Activated CD8-positive, alpha-beta T cell treated with anti-CD3 and anti-CD28 coated beads for 36 hours (primary cell): ENCODE data around the gene ADGRV1. TPM values are rescaled to one million over a fixed set of nuclear protein-coding genes. Genes with fewer than 3 reads are reported as not detected.

Source experiments
- ATAC-seq: fragments of 200-7000 bp; cut with Tn5 transposase; one replicate; pipeline ENCODE4 v1.10.0; 2021; ENCODE audit warnings: mild to moderate bottlenecking, moderate library complexity
- CTCF ChIA-PET: fragments of 350-600 bp; sonication (Branson Sonifier 250); formaldehyde crosslinking; loops from one replicate; lab custom pipeline; 2021; ENCODE audit warnings: antibody characterized with exemption; lab: Charles Lee
- POLR2A ChIA-PET: fragments of 350-600 bp; sonication (Branson Sonifier 250); formaldehyde crosslinking; loops from one replicate; lab custom pipeline; 2021; ENCODE audit warnings: antibody characterized with exemption; lab: Charles Lee
- DNase-seq: peaks from one replicate; pipeline ENCODE4 v3.0.0-alpha.2; 2020
- H3K27ac Mint-ChIP-seq: one replicate; pipeline ENCODE4 v1.8.0; 2021; ENCODE audit warnings: mild to moderate bottlenecking, mixed read lengths
- H3K27me3 Mint-ChIP-seq: one replicate; pipeline ENCODE4 v1.8.0; 2021; ENCODE audit warnings: mixed read lengths
- H3K36me3 Mint-ChIP-seq: one replicate; pipeline ENCODE4 v1.8.0; 2021; ENCODE audit warnings: low read depth, mixed read lengths
- H3K4me1 Mint-ChIP-seq: one replicate; pipeline ENCODE4 v1.8.0; 2021; ENCODE audit warnings: low read depth, mixed read lengths
- H3K4me3 Mint-ChIP-seq: one replicate; pipeline ENCODE4 v1.8.0; 2021; ENCODE audit warnings: mild to moderate bottlenecking, moderate library complexity, mixed read lengths
- H3K9me3 Mint-ChIP-seq: one replicate; pipeline ENCODE4 v1.8.0; 2021; ENCODE audit warnings: mixed read lengths
- CTCF ChIP-seq: fragments of 200-600 bp; IDR thresholded peaks from one replicate; pipeline ENCODE4 v1.8.0; 2022; ENCODE audit warnings: antibody characterized with exemption, mild to moderate bottlenecking
- intact Hi-C: fragments of 100-400 bp; cut with micrococcal nuclease; formaldehyde crosslinking; loops from one replicate; pipeline ENCODE4 v1.10.0; 2022
- total RNA-seq, 2 experiments: library from RNA; stranded (reverse); gene quantifications; one replicate each; pipeline ENCODE4 v1.2.3, GENCODE V29; 2021

ADGRV1 gene
- total RNA-seq, 2 experiments from 2014 or later, result 0.18 TPM; not detected in 1

DNA sequence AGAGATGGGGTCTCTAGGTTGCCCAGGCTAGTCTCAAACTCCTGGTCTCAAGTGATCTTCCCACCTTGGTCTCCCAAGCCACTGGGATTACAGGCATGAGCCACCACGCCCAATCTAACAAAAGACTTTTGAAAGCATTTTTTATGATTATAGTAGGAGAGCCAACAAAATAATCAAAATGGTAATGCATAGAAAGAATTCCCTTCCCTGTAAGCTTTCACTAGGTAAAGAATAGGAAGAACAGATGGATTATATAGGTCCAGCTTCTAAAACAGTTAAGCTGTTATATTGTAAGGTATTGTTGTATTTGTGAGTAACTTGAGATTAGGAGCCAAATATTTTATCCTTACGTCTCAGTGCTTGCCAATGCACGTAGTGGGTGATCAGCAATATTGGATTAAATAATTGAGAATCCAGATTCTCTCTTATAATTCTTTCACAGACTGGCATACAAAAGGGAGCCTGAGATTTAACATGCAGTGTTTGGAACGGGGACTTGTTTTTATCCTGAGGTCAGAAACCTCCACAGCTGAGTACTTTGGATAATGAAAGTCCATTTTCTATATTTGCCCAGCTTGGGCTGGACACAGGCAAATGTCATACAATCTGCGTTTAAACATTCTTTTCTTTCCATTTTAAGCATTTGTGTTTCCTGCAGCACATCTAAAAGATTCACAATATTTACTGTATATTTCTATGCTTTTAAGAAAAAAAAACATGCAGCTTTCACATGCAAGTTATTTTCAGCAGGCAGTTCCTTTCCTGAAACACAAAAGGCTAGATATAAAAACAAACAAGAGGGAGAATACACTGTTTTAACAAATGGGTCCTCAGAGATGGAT, 586.1 kb downstream of the ADGRV1 start:
- H3K27ac Mint-ChIP-seq, result no peak overlapping the region
- intact Hi-C loops, result no loop called here
- no peak overlapping the region for H3K4me3 Mint-ChIP-seq
- H3K27me3 Mint-ChIP-seq, result peaks cover 7% of the 10 kb centered on the region
- ATAC-seq (no peak), DNase-seq (no peak)
- CTCF ChIA-PET, result interaction anchor here (0.7 kb wide), 1 partner anchor 283 kb away, joined by 3 read pairs; no protein-coding TSS in a partner anchor
- peaks cover 6% of the 10 kb centered on the region for H3K4me1 Mint-ChIP-seq
- no peaks in the 10 kb centered on the region for H3K9me3 Mint-ChIP-seq
- POLR2A ChIA-PET, result no interaction called here
- H3K36me3 Mint-ChIP-seq, result no peaks in the 10 kb centered on the region
- TF ChIP-seq CTCF, result no peak

DNA sequence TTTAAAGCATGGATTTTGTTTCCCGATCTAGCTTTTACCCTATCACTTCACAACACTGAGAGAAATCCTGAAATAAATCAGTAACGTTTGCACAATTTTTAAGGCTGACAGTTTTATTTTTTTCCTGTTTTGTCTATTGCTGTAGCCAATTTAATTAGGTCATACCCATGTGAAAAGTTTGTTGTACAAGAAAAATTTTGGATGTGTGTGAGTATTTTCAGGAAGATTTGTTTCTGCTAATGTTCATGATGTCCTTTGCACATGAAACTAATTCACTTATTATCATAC, 586.7 kb downstream of the ADGRV1 start:
- Mint-ChIP-seq H3K4me1 (peaks cover 8% of the 10 kb centered on the region), H3K27ac (no peak overlapping the region), H3K27me3 (peaks cover 9% of the 10 kb centered on the region), H3K9me3 (no peaks in the 10 kb centered on the region), H3K36me3 (no peaks in the 10 kb centered on the region), H3K4me3 (no peak overlapping the region)
- intact Hi-C loops, result no loop called here
- TF ChIP-seq CTCF, result no peak
- ATAC-seq (no peak), DNase-seq (no peak)
- CTCF ChIA-PET, result interaction anchor here (0.7 kb wide), 1 partner anchor 284 kb away, joined by 3 read pairs; no protein-coding TSS in a partner anchor
- POLR2A ChIA-PET, result no interaction called here

DNA sequence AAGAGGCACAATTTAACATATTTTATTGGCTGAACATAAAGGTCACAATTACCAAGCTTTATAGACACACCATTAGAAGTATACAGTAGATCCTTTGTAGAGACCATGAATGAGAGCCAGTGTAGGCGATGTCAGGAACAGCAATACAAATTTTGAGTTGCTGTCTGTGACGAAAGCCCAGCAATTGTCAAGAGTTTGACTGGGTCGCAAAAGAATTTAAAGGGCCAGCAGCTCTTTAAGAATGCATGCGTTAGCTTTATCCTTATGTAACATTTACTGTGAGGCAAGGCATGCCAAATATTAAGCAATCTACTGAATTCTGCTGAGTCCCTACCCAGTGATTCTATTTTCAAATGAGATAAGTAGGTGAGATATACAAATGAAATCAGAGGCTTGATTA, 587.6 kb downstream of the ADGRV1 start:
- intact Hi-C loops, result no loop called here
- ChIA-PET POLR2A (interaction anchor here (0.5 kb wide), 1 partner anchor 17 kb away, joined by 3 read pairs; no protein-coding TSS in a partner anchor), CTCF (interaction anchor here (1.8 kb wide), 1 partner anchor 239 kb away, joined by 5 read pairs; no protein-coding TSS in a partner anchor)
- TF ChIP-seq CTCF, result no peak
- no peaks in the 10 kb centered on the region for H3K36me3 Mint-ChIP-seq
- H3K27me3 Mint-ChIP-seq, result peaks cover 10% of the 10 kb centered on the region
- DNase-seq (no peak), ATAC-seq (no peak)
- H3K9me3 Mint-ChIP-seq, result no peaks in the 10 kb centered on the region
- H3K4me1 Mint-ChIP-seq, result peaks cover 13% of the 10 kb centered on the region
- no peak overlapping the region for H3K27ac Mint-ChIP-seq
- H3K4me3 Mint-ChIP-seq, result no peak overlapping the region

GRCh38 chr5:91146905-91147600, 588.5 kb downstream of the ADGRV1 start:
- intact Hi-C loops, result no loop called here
- ATAC-seq (no peak), DNase-seq (no peak)
- no peak overlapping the region for H3K27ac Mint-ChIP-seq
- CTCF ChIA-PET, result interaction anchor here (1.8 kb wide), 1 partner anchor 238 kb away, joined by 5 read pairs; no protein-coding TSS in a partner anchor
- TF ChIP-seq CTCF, result no peak
- H3K4me3 Mint-ChIP-seq, result no peak overlapping the region
- H3K27me3 Mint-ChIP-seq, result peaks cover 10% of the 10 kb centered on the region
- H3K9me3 Mint-ChIP-seq, result no peaks in the 10 kb centered on the region
- peaks cover 13% of the 10 kb centered on the region for H3K4me1 Mint-ChIP-seq
- H3K36me3 Mint-ChIP-seq, result no peaks in the 10 kb centered on the region
- POLR2A ChIA-PET, result no interaction called here

GRCh38 chr5:91150234-91150633, 591.6 kb downstream of the ADGRV1 start:
- POLR2A ChIA-PET, result interaction anchor here (0.6 to 0.9 kb wide), 2 partner anchors 132 to 287 kb away, joined by 3 read pairs; no protein-coding TSS in a partner anchor
- Mint-ChIP-seq H3K36me3 (no peaks in the 10 kb centered on the region), H3K27ac (no peak overlapping the region), H3K9me3 (no peaks in the 10 kb centered on the region), H3K4me1 (peaks cover 9% of the 10 kb centered on the region), H3K4me3 (no peak overlapping the region), H3K27me3 (peaks cover 7% of the 10 kb centered on the region)
- intact Hi-C loops, result no loop called here
- CTCF ChIA-PET, result no interaction called here
- DNase-seq, result no peak
- no peak for TF ChIP-seq CTCF
- ATAC-seq, result peak; percentile 95
